Gastrocnemius medialis (tissue), 4 donors: ENCODE data around the gene PLXNB1. TPM values are rescaled to one million over a fixed set of nuclear protein-coding genes. Genes with fewer than 3 reads are reported as not detected.
A peak's percentile ranks its signal among the peaks of the same experiment; 100 is the strongest.

ENCODE experiments used
- ATAC-seq, 2 donors: fragments of 150-250 bp; one replicate each; pipeline ENCODE4 v1.9.1; 2016
- DNase-seq, 2 donors: peaks; one replicate each; pipeline ENCODE4 v3.0.0-alpha.2; 2019
- H3K27ac ChIP-seq, 4 donors: fragments of 200-600 bp; sonication (generic); 1 replicate in 1 of 4; 2 replicates in 3 of 4; pipeline ENCODE4 v1.5.1; 2016 to 2018; ENCODE audit warnings: mild to moderate bottlenecking in 2 of 4, moderate library complexity in 1 of 4
- H3K27me3 ChIP-seq, 3 donors: fragments of 200-600 bp; sonication (generic) in 2 of 3; 1 replicate in 1 of 3; 2 replicates in 2 of 3; pipeline versions ENCODE4 v1.5.1 to v1.6.0; 2016 to 2019; ENCODE audit warnings: mild to moderate bottlenecking in 1 of 3, moderate library complexity in 1 of 3
- H3K36me3 ChIP-seq, 2 donors: fragments of 200-600 bp; sonication (generic) in 1 of 2; one replicate each; pipeline ENCODE4 v1.5.1; 2017 to 2018
- H3K4me1 ChIP-seq, 2 donors: fragments of 200-600 bp; sonication (generic) in 1 of 2; one replicate each; pipeline ENCODE4 v1.5.1; 2016 to 2017; ENCODE audit warnings: mild to moderate bottlenecking in 2 of 2
- H3K4me3 ChIP-seq, 4 donors: fragments of 200-600 bp; sonication (generic) in 3 of 4; 1 replicate in 1 of 4; 2 replicates in 3 of 4; pipeline ENCODE4 v1.5.1; 2016 to 2019; ENCODE audit warnings: mild to moderate bottlenecking in 2 of 4
- H3K9me3 ChIP-seq, 3 donors: fragments of 200-600 bp; sonication (generic) in 2 of 3; 1 replicate in 1 of 3; 2 replicates in 2 of 3; pipeline ENCODE4 v1.5.1; 2016 to 2019
- CTCF ChIP-seq, 5 experiments: fragments of 450-650 bp in 3 of 5; fragments of 200-600 bp in 2 of 5; sonication (generic) in 2 of 5; IDR thresholded peaks in 4 of 5; conservative IDR thresholded peaks in 1 of 5; 1 replicate in 4 of 5; 2 replicates in 1 of 5; pipeline ENCODE4 v1.5.1; 2016 to 2019; ENCODE audit warnings: antibody characterized with exemption in 5 of 5, mild to moderate bottlenecking in 3 of 5, moderate library complexity in 3 of 5
- POLR2A ChIP-seq, 2 donors: fragments of 450-650 bp; IDR thresholded peaks; one replicate each; pipeline ENCODE4 v1.6.1; 2017; ENCODE audit warnings: antibody characterized with exemption in 2 of 2, mild to moderate bottlenecking in 2 of 2, moderate library complexity in 2 of 2
- in situ Hi-C, 4 donors: fragments of 200-750 bp; cut with MboI; loops; one replicate each; pipeline versions ENCODE4 v1.15.0 to v1.8.0; 2017; ENCODE audit warnings: low sequenced_read_pairs in 4 of 4
- intact Hi-C: fragments of 100-400 bp; cut with DNase I; formaldehyde crosslinking; loops from one replicate; pipeline ENCODE4 v1.15.1; 2023; ENCODE audit warnings: low total_unique reads
- total RNA-seq, 4 donors: library from RNA; depleted of rRNA; stranded (reverse); fragments of >200 nt; gene quantifications; one replicate each; pipeline versions ENCODE4 v1.1.0 to v1.2.3, GENCODE V29; 2016

The PLXNB1 gene
- total RNA-seq, 4 donors from 2014 or later = 2.8 to 7.2 (median 3.5) TPM

- no peak overlapping the region for H3K4me3 ChIP-seq
- H3K27ac ChIP-seq = no peak overlapping the region
- no peak for DNase-seq
- no peaks in the 10 kb centered on the region for H3K27me3 ChIP-seq
- in situ Hi-C loops = no loop called here
- TF ChIP-seq POLR2A (IDR thresholded peaks at IDR 0.05) (no peak), CTCF (IDR thresholded peaks at IDR 0.05 in 4 of 5, conservative IDR thresholded peaks at IDR 0.05 in 1 of 5) (no peak)
- H3K4me1 ChIP-seq = no peaks in the 10 kb centered on the region
- ATAC-seq = no peak
- intact Hi-C loops = no loop called here
- no peaks in the 10 kb centered on the region for H3K36me3 ChIP-seq
- no peaks in the 10 kb centered on the region for H3K9me3 ChIP-seq
Measured at GRCh38 chr3:48413086-48413485, 16.8 kb downstream of the PLXNB1 start.

GRCh38 chr3:48412375-48413001, 17.4 kb downstream of the PLXNB1 start:
- in situ Hi-C loops (no loop called here), intact Hi-C loops (no loop called here)
- DNase-seq = no peak
- H3K27ac ChIP-seq = no peak overlapping the region
- no peak overlapping the region for H3K4me3 ChIP-seq
- no peaks in the 10 kb centered on the region for H3K4me1 ChIP-seq
- no peak for TF ChIP-seq POLR2A (IDR thresholded peaks at IDR 0.05)
- no peak for TF ChIP-seq CTCF (IDR thresholded peaks at IDR 0.05 in 4 of 5, conservative IDR thresholded peaks at IDR 0.05 in 1 of 5)
- no peak for ATAC-seq
- no peaks in the 10 kb centered on the region for H3K27me3 ChIP-seq
- H3K36me3 ChIP-seq = no peaks in the 10 kb centered on the region
- no peaks in the 10 kb centered on the region for H3K9me3 ChIP-seq

- peak in 1 of 2 donors; percentile 8 for DNase-seq
- Histone ChIP-seq H3K4me1 (no peaks in the 10 kb centered on the region), H3K4me3 (no peak overlapping the region), H3K9me3 (no peaks in the 10 kb centered on the region), H3K27ac (no peak overlapping the region), H3K36me3 (no peaks in the 10 kb centered on the region), H3K27me3 (no peaks in the 10 kb centered on the region)
- TF ChIP-seq CTCF (IDR thresholded peaks at IDR 0.05 in 4 of 5, conservative IDR thresholded peaks at IDR 0.05 in 1 of 5) (no peak), POLR2A (IDR thresholded peaks at IDR 0.05) (no peak)
- ATAC-seq = no peak
- in situ Hi-C loops (no loop called here), intact Hi-C loops (no loop called here)
Measured at GRCh38 chr3:48411606-48412374, 18.1 kb downstream of the PLXNB1 start.

- no peaks in the 10 kb centered on the region for H3K4me1 ChIP-seq
- no peaks in the 10 kb centered on the region for H3K36me3 ChIP-seq
- no peak for TF ChIP-seq CTCF (IDR thresholded peaks at IDR 0.05 in 4 of 5, conservative IDR thresholded peaks at IDR 0.05 in 1 of 5)
- ATAC-seq (no peak), DNase-seq (no peak)
- no peaks in the 10 kb centered on the region for H3K27me3 ChIP-seq
- H3K9me3 ChIP-seq = no peaks in the 10 kb centered on the region
- in situ Hi-C loops = no loop called here
- intact Hi-C loops = no loop called here
- no peak overlapping the region for H3K27ac ChIP-seq
- H3K4me3 ChIP-seq = no peak overlapping the region
Measured at GRCh38 chr3:48411041-48411588, 18.8 kb downstream of the PLXNB1 start.
